HG03066 (cell line): ENCODE data around the gene SEC23A.
"Not testable (repeated sequence)": the region's sequence is repeated elsewhere in the genome, so short reads cannot be mapped to it uniquely, and the experiment has no call there.

ENCODE experiments used
- ATAC-seq: cut with Tn5 transposase; IDR thresholded peaks from one replicate; pipeline ENCODE4 v1.9.1; 2021; ENCODE audit warnings: low read depth; ENCODE audit not compliant: unreplicated experiment

The SEC23A gene

GRCh38 chr14:39102969-39103957 is at the start of gene SEC23A:
Gene SEC23A, minus strand, starts transcription at chr14:39103235. Its CDS starts 7,117 bp downstream, at chr14:39096118.
- ATAC-seq = peak; percentile 86

- ATAC-seq = no peak
These were observed 42.4 kb upstream of the SEC23A start for GRCh38 chr14:39145266-39145966.

GRCh38 chr14:39143226-39143625 is 40.2 kb upstream of the SEC23A start:
- ATAC-seq = not testable (repeated sequence)

GRCh38 chr14:39141623-39142022 is 38.6 kb upstream of the SEC23A start:
- ATAC-seq = not testable (repeated sequence)

GRCh38 chr14:39140170-39140569 is 37.1 kb upstream of the SEC23A start:
- no peak for ATAC-seq

GRCh38 chr14:39138440-39138839 is 35.4 kb upstream of the SEC23A start:
- no peak for ATAC-seq

- not testable (repeated sequence) for ATAC-seq
These were observed 34.8 kb upstream of the SEC23A start for GRCh38 chr14:39137835-39138234.

- no peak for ATAC-seq
These were observed 19.5 kb upstream of the SEC23A start for GRCh38 chr14:39122330-39123138.

GRCh38 chr14:39114073-39114838 is 11.2 kb upstream of the SEC23A start, which contains the start of gene GEMIN2:
Gene GEMIN2, plus strand, starts transcription at chr14:39114323. Its CDS starts 16 bp downstream, at chr14:39114339.
- peak; percentile 86 for ATAC-seq

GRCh38 chr14:39113685-39114072 is 10.6 kb upstream of the SEC23A start:
- no peak for ATAC-seq

- no peak for ATAC-seq
These were observed 7.1 kb upstream of the SEC23A start for GRCh38 chr14:39109893-39110715.

- ATAC-seq = no peak
These were observed 5.8 kb upstream of the SEC23A start for GRCh38 chr14:39108791-39109190.

- no peak for ATAC-seq
These were observed 4.6 kb upstream of the SEC23A start for GRCh38 chr14:39107591-39107996.

GRCh38 chr14:39104078-39104801 is 1.2 kb upstream of the SEC23A start:
- not testable (repeated sequence) for ATAC-seq

GRCh38 chr14:39102265-39102968 is 618 bp downstream of the SEC23A start:
- ATAC-seq = peak; percentile 18

GRCh38 chr14:39099748-39100147 is 3.3 kb downstream of the SEC23A start:
- no peak for ATAC-seq

- ATAC-seq = not testable (repeated sequence)
These were observed 3.8 kb downstream of the SEC23A start for GRCh38 chr14:39099215-39099614.

GRCh38 chr14:39097159-39097558 is 5.9 kb downstream of the SEC23A start:
- ATAC-seq = no peak
